NCI-H187 (cell line): ENCODE data around the gene DUS2.
"Not testable (repeated sequence)": the region's sequence is repeated elsewhere in the genome, so short reads cannot be mapped to it uniquely, and the experiment has no call there.

Source experiments
- DNase-seq, 2 experiments: peaks; one replicate each; lab custom pipeline; 2025; lab: John Stamatoyannopoulos, UW

The DUS2 gene

GRCh38 chr16:67998779-67999688, 24.1 kb upstream of the DUS2 start, which contains the start of gene DPEP2:
DPEP2 (minus strand) TSS chr16:67999484; CDS start chr16:67993212, 6,272 bp downstream.
- not testable (repeated sequence) for DNase-seq

- DNase-seq = no peak
Measured at GRCh38 chr16:67999985-68000384, 23.1 kb upstream of the DUS2 start.

- DNase-seq = no peak
Measured at GRCh38 chr16:68000450-68000849, 22.6 kb upstream of the DUS2 start.

GRCh38 chr16:68003031-68003430, 20.1 kb upstream of the DUS2 start:
- no peak for DNase-seq

- DNase-seq = no peak
Measured at GRCh38 chr16:68005211-68005610, 17.9 kb upstream of the DUS2 start.

- DNase-seq = no peak
Measured at GRCh38 chr16:68005786-68006286, 17.2 kb upstream of the DUS2 start.

GRCh38 chr16:68009157-68009735, 13.8 kb upstream of the DUS2 start:
- DNase-seq = no peak

GRCh38 chr16:68009872-68010271, 13.2 kb upstream of the DUS2 start:
- not testable (repeated sequence) for DNase-seq

GRCh38 chr16:68013440-68013839, 9.6 kb upstream of the DUS2 start:
- DNase-seq = no peak

- DNase-seq = no peak
Measured at GRCh38 chr16:68015681-68016080, 7.4 kb upstream of the DUS2 start, which contains the start of gene DPEP2NB. DPEP2NB (minus strand) TSS chr16:68015911; CDS start chr16:68015770, 141 bp downstream.

- no peak for DNase-seq
Measured at GRCh38 chr16:68019167-68019680, 3.9 kb upstream of the DUS2 start.

- DNase-seq = no peak
Measured at GRCh38 chr16:68021490-68021889, 1.6 kb upstream of the DUS2 start.

GRCh38 chr16:68022278-68022727, 781 bp upstream of the DUS2 start:
- no peak for DNase-seq

- no peak for DNase-seq
Measured at GRCh38 chr16:68028996-68029395, 5.9 kb downstream of the DUS2 start.

GRCh38 chr16:68030108-68030507, 7.0 kb downstream of the DUS2 start:
- DNase-seq = not testable (repeated sequence)

GRCh38 chr16:68031951-68032350, 8.9 kb downstream of the DUS2 start:
- DNase-seq = no peak

- DNase-seq = no peak
Measured at GRCh38 chr16:68033101-68033500, 10.0 kb downstream of the DUS2 start.

GRCh38 chr16:68035227-68035626, 12.1 kb downstream of the DUS2 start:
- no peak for DNase-seq

- DNase-seq = no peak
Measured at GRCh38 chr16:68037841-68038597, 14.9 kb downstream of the DUS2 start.

- DNase-seq = peak; percentile 6 to 32
Measured at GRCh38 chr16:68040506-68041288, 17.6 kb downstream of the DUS2 start.

GRCh38 chr16:68041783-68042182, 18.7 kb downstream of the DUS2 start:
- no peak for DNase-seq
